Endothelial cell of umbilical vein (primary cell): ENCODE data around the gene ANP32E. TPM values are rescaled to one million over a fixed set of nuclear protein-coding genes. Genes with fewer than 3 reads are reported as not detected.

Experiments used
- BruUV-seq: library from RNA; stranded (reverse); fragments of 400-500 nt; replicated peaks from 2 replicates; lab custom pipeline; 2021; lab: Mats Ljungman, UMichigan
- CTCF ChIA-PET: fragments of 300-600, 350-600 bp; sonication (Branson Sonifier 250); formaldehyde crosslinking; loops from one replicate; lab custom pipeline; 2021; ENCODE audit warnings: antibody characterized with exemption, inconsistent platforms; lab: Charles Lee
- POLR2A ChIA-PET: fragments of 300-600, 350-600 bp; sonication (Branson Sonifier 250); formaldehyde crosslinking; loops from one replicate; lab custom pipeline; 2021; ENCODE audit warnings: antibody characterized with exemption, inconsistent platforms; lab: Charles Lee
- DNase-seq: peaks from one replicate; pipeline ENCODE4 v3.0.0-alpha.2; 2011; ENCODE audit warnings: low read depth, low spot score
- FAIRE-seq: peaks from 2 replicates; lab custom pipeline; 2011; peaks lifted over from hg19 to GRCh38; lab: Jason Lieb, UNC
- H2AFZ ChIP-seq: 2 replicates; pipeline ENCODE4 v1.6.0; 2012; ENCODE audit warnings: low read depth, low read length, control low read depth, inconsistent platforms
- H3K27ac ChIP-seq: 2 replicates; pipeline ENCODE4 v1.5.1; 2011; ENCODE audit warnings: low read depth, mild to moderate bottlenecking, control low read depth, low read length, moderate library complexity; ENCODE audit not compliant: insufficient read depth
- H3K27me3 ChIP-seq, 2 experiments: 2 replicates each; pipeline versions ENCODE4 v1.6.0 to v1.6.1; 2011; ENCODE audit warnings: low read length in 2 of 2, mixed read lengths in 1 of 2; ENCODE audit not compliant: control insufficient read depth in 2 of 2, insufficient read depth in 2 of 2
- H3K36me3 ChIP-seq, 2 experiments: 2 replicates in 1 of 2; 3 replicates in 1 of 2; pipeline ENCODE4 v1.5.1; 2011; ENCODE audit warnings: low read length in 2 of 2, mild to moderate bottlenecking in 1 of 2, moderate library complexity in 1 of 2; ENCODE audit not compliant: control insufficient read depth in 2 of 2, insufficient read depth in 2 of 2; ENCODE audit errors: extremely low read depth in 1 of 2
- H3K4me1 ChIP-seq: 3 replicates; pipeline ENCODE4 v1.5.1; 2011; ENCODE audit warnings: mild to moderate bottlenecking, low read length; ENCODE audit not compliant: control insufficient read depth, insufficient read depth; ENCODE audit errors: extremely low read depth
- H3K4me2 ChIP-seq: 2 replicates; pipeline ENCODE4 v1.6.1; 2011; ENCODE audit warnings: low read length, control low read depth, mixed read lengths; ENCODE audit not compliant: insufficient read depth
- H3K4me3 ChIP-seq, 3 experiments: fragments of 200-600 bp in 1 of 3; sonication (generic), shearing (Covaris generic) in 1 of 3; replicated peaks in 1 of 3; 2 replicates each; pipeline ENCODE4 v1.5.1; 2011 to 2016; ENCODE audit warnings: control low read depth in 3 of 3, low read length in 3 of 3, mild to moderate bottlenecking in 2 of 3, inconsistent platforms in 1 of 3, low read depth in 1 of 3, moderate library complexity in 1 of 3; ENCODE audit not compliant: insufficient read depth in 1 of 3
- H3K79me2 ChIP-seq: 2 replicates; pipeline ENCODE4 v1.6.0; 2012; ENCODE audit warnings: low read length, inconsistent platforms; ENCODE audit not compliant: control insufficient read depth, insufficient read depth
- H3K9ac ChIP-seq: replicated peaks from 2 replicates; pipeline ENCODE3; 2011; ENCODE audit warnings: low read length, control low read depth; ENCODE audit not compliant: insufficient read depth; ENCODE audit errors: extremely low read depth
- H3K9me1 ChIP-seq: replicated peaks from 3 replicates; pipeline ENCODE4 v1.6.0; 2011; ENCODE audit warnings: mild to moderate bottlenecking, low read length; ENCODE audit not compliant: control insufficient read depth, insufficient read depth; ENCODE audit errors: extremely low read depth
- H3K9me3 ChIP-seq: replicated peaks from 2 replicates; pipeline ENCODE4 v1.5.1; 2012; ENCODE audit warnings: low read length, inconsistent platforms; ENCODE audit not compliant: control insufficient read depth, insufficient read depth
- H4K20me1 ChIP-seq: replicated peaks from 2 replicates; pipeline ENCODE3; 2011; ENCODE audit warnings: mild to moderate bottlenecking, low read length; ENCODE audit not compliant: control insufficient read depth, insufficient read depth; ENCODE audit errors: extremely low read depth
- EZH2 ChIP-seq: IDR thresholded peaks from 2 replicates; pipeline ENCODE4 v1.6.1; 2012; ENCODE audit warnings: borderline replicate concordance, low read depth, mild to moderate bottlenecking, moderate library complexity, low read length, inconsistent platforms; ENCODE audit not compliant: severe bottlenecking
- FOS ChIP-seq: IDR thresholded peaks from 2 replicates; pipeline ENCODE4 v1.6.1; 2011; ENCODE audit warnings: mild to moderate bottlenecking, low read length, moderate library complexity, borderline replicate concordance; ENCODE audit not compliant: insufficient read depth
- GATA2 ChIP-seq: IDR thresholded peaks from 2 replicates; pipeline ENCODE4 v1.7.0; 2011; ENCODE audit warnings: low read depth, mild to moderate bottlenecking, moderate library complexity, mixed read lengths, low read length; ENCODE audit not compliant: insufficient read length, insufficient read depth
- JUN ChIP-seq: IDR thresholded peaks from 2 replicates; pipeline ENCODE4 v1.6.1; 2011; ENCODE audit warnings: borderline replicate concordance, low read depth; ENCODE audit not compliant: insufficient read length, insufficient read depth
- MAX ChIP-seq: IDR thresholded peaks from 2 replicates; pipeline ENCODE4 v1.6.1; 2011; ENCODE audit not compliant: insufficient read depth, insufficient read length
- POLR2A ChIP-seq: IDR thresholded peaks from 2 replicates; pipeline ENCODE4 v1.6.1; 2012; ENCODE audit warnings: low read depth, mild to moderate bottlenecking, control low read depth, low read length
- POLR2AphosphoS5 ChIP-seq: IDR thresholded peaks from 2 replicates; pipeline ENCODE4 v1.6.1; 2012; ENCODE audit warnings: low read depth, mild to moderate bottlenecking, control low read depth, low read length, moderate library complexity; ENCODE audit not compliant: insufficient read depth
- dilution Hi-C: fragments of 300-500 bp; cut with MboI; formaldehyde crosslinking; loops from one replicate; pipeline ENCODE4 v1.15.0; 2019; ENCODE audit warnings: low sequenced_read_pairs; ENCODE audit not compliant: extremely low pct_ligation_motif_present
- intact Hi-C: fragments of 100-400 bp; cut with micrococcal nuclease; formaldehyde crosslinking; loops from one replicate; pipeline ENCODE4 v1.10.0; 2022
- polyA plus RNA-seq, 4 experiments: library from polyadenylated mRNA; depleted of rRNA in 3 of 4; stranded (reverse) in 3 of 4; unstranded in 1 of 4; fragments of >200 nt; gene quantifications; 2 replicates each; pipeline versions ENCODE4 v1.2.1 to v1.2.3, GENCODE V29; 2011 to 2012; ENCODE audit warnings: missing spikeins in 1 of 4
- total RNA-seq: library from RNA; stranded (reverse); gene quantifications from 2 replicates; pipeline ENCODE4 v1.2.3, GENCODE V29; 2021
- TF ChIP-seq, protein P1 (sequence below), 2 donors: IDR thresholded peaks; 1 replicate in 1 of 2; 2 replicates in 1 of 2; pipeline ENCODE4 v1.5.1; 2011; ENCODE audit warnings: low read length in 2 of 2, mild to moderate bottlenecking in 2 of 2, moderate library complexity in 2 of 2, control low read depth in 1 of 2, inconsistent platforms in 1 of 2, low read depth in 1 of 2; ENCODE audit not compliant: insufficient read depth in 1 of 2; ENCODE audit errors: extremely low read depth in 1 of 2

ANP32E gene
- total and polyA plus RNA-seq, 2 donors (not counting 3 experiments of a cell fraction or from before 2014, with no cell fraction given), result 6.8 to 53.4 TPM

- Histone ChIP-seq H2AFZ (no peak overlapping the region), H3K4me2 (no peak overlapping the region), H3K9ac (no peak overlapping the region), H3K4me1 (peaks cover 2% of the 10 kb centered on the region), H3K27me3 (no peaks in the 10 kb centered on the region), H3K36me3 (no peaks in the 10 kb centered on the region), H3K79me2 (no peaks in the 10 kb centered on the region), H3K27ac (no peak overlapping the region), H3K9me3 (no peaks in the 10 kb centered on the region), H4K20me1 (no peaks in the 10 kb centered on the region), H3K9me1 (no peaks in the 10 kb centered on the region), H3K4me3 (no peak overlapping the region)
- dilution Hi-C loops (no loop called here), intact Hi-C loops (no loop called here)
- ChIA-PET POLR2A (no interaction called here), CTCF (interaction anchor here (1.0 kb wide), 2 partner anchors 138 to 248 kb away, joined by 3 to 4 read pairs; no protein-coding TSS in a partner anchor)
- FAIRE-seq, result no peak
- no peak for DNase-seq
- TF ChIP-seq EZH2, result no peak
- no peak for TF ChIP-seq MAX
- no peak for TF ChIP-seq POLR2A
- no peak for TF ChIP-seq JUN
- TF ChIP-seq GATA2, result no peak
- TF ChIP-seq, protein P1, sequence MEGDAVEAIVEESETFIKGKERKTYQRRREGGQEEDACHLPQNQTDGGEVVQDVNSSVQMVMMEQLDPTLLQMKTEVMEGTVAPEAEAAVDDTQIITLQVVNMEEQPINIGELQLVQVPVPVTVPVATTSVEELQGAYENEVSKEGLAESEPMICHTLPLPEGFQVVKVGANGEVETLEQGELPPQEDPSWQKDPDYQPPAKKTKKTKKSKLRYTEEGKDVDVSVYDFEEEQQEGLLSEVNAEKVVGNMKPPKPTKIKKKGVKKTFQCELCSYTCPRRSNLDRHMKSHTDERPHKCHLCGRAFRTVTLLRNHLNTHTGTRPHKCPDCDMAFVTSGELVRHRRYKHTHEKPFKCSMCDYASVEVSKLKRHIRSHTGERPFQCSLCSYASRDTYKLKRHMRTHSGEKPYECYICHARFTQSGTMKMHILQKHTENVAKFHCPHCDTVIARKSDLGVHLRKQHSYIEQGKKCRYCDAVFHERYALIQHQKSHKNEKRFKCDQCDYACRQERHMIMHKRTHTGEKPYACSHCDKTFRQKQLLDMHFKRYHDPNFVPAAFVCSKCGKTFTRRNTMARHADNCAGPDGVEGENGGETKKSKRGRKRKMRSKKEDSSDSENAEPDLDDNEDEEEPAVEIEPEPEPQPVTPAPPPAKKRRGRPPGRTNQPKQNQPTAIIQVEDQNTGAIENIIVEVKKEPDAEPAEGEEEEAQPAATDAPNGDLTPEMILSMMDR (IDR thresholded peaks at IDR 0.05; ENCODE audit: extremely low read depth in 1 of 2, insufficient read depth in 1 of 2, low read depth in 1 of 2, low read length in 2 of 2), result no peak
- TF ChIP-seq FOS, result no peak
- no peak for TF ChIP-seq POLR2AphosphoS5
- BruUV-seq, result no TSS peak
Observed at GRCh38 chr1:150210706-150211105, 25.2 kb downstream of the ANP32E start.
